GM23248 (cell line): ENCODE measurements around the gene ATP5PF.
"Not testable (repeated sequence)": the region's sequence is repeated elsewhere in the genome, so short reads cannot be mapped to it uniquely, and the experiment has no call there.

Experiments
- EZH2 ChIP-seq: fragments of 200-600 bp; sonication (generic); IDR thresholded peaks from 2 replicates; pipeline ENCODE4 v1.6.1; 2018; ENCODE audit warnings: antibody characterized with exemption, mild to moderate bottlenecking; ENCODE audit not compliant: insufficient read depth, poor library complexity, severe bottlenecking
- EZH2phosphoT487 ChIP-seq: fragments of 200-600 bp; sonication (generic); IDR thresholded peaks from 2 replicates; pipeline ENCODE4 v1.6.1; 2018; ENCODE audit warnings: antibody characterized with exemption, moderate library complexity, mild to moderate bottlenecking, low read depth; ENCODE audit not compliant: insufficient read depth

DNA sequence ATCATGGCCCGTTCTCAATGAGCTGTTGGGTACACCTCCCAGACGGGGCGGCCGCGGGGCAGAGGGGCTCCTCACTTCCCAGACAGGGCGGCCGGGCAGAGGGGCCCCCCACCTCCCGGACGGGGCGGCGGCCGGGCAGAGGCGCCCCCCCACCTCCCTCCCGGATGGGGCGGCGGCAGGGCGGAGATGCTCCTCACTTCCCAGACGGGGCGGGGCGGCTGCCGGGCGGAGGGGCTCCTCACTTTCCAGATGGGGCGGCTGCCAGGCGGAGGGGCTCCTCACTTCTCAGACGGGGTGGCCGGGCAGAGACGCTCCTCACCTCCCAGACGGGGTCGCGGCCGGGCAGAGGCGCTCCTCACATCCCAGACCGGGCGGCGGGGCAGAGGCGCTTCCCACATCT is 39.2 kb downstream of the ATP5PF start:
- TF ChIP-seq EZH2phosphoT487, EZH2: not testable (repeated sequence)
